Limb (tissue), 2 donors: ENCODE data around the gene LRCH1.

ENCODE experiments used
- DNase-seq, 2 donors: peaks; one replicate each; pipeline ENCODE4 v3.0.0-alpha.2; 2016; ENCODE audit errors: extremely low spot score in 2 of 2

The LRCH1 gene

GRCh38 chr13:46612267-46612666 is 59.3 kb downstream of the LRCH1 start:
- DNase-seq, result no peak

GRCh38 chr13:46613409-46614049 is 60.6 kb downstream of the LRCH1 start:
- DNase-seq, result no peak

GRCh38 chr13:46614582-46614981 is 61.6 kb downstream of the LRCH1 start:
- no peak for DNase-seq

GRCh38 chr13:46615888-46616531 is 63.0 kb downstream of the LRCH1 start:
- DNase-seq, result no peak

- DNase-seq, result no peak
These were observed 64.3 kb downstream of the LRCH1 start for GRCh38 chr13:46617229-46617721.

- no peak for DNase-seq
These were observed 64.9 kb downstream of the LRCH1 start for GRCh38 chr13:46617885-46618284.

- no peak for DNase-seq
These were observed 65.8 kb downstream of the LRCH1 start for GRCh38 chr13:46618694-46619254.

GRCh38 chr13:46620029-46620428 is 67.1 kb downstream of the LRCH1 start:
- no peak for DNase-seq

- DNase-seq, result no peak
These were observed 67.5 kb downstream of the LRCH1 start for GRCh38 chr13:46620471-46620870.

- DNase-seq, result no peak
These were observed 68.2 kb downstream of the LRCH1 start for GRCh38 chr13:46621133-46621532.

GRCh38 chr13:46621792-46622629 is 69.0 kb downstream of the LRCH1 start:
- no peak for DNase-seq

- peak in 1 of 2 donors; percentile 60 for DNase-seq
These were observed 69.8 kb downstream of the LRCH1 start for GRCh38 chr13:46622630-46623256.

- no peak for DNase-seq
These were observed 71.4 kb downstream of the LRCH1 start for GRCh38 chr13:46624353-46624752.

- no peak for DNase-seq
These were observed 71.9 kb downstream of the LRCH1 start for GRCh38 chr13:46624821-46625220.

GRCh38 chr13:46627462-46627861 is 74.5 kb downstream of the LRCH1 start:
- no peak for DNase-seq

- DNase-seq, result no peak
These were observed 75.8 kb downstream of the LRCH1 start for GRCh38 chr13:46628622-46629365.

- no peak for DNase-seq
These were observed 76.9 kb downstream of the LRCH1 start for GRCh38 chr13:46629811-46630413.

- no peak for DNase-seq
These were observed 77.6 kb downstream of the LRCH1 start for GRCh38 chr13:46630431-46631178.

- no peak for DNase-seq
These were observed 78.2 kb downstream of the LRCH1 start for GRCh38 chr13:46631179-46631542.

- no peak for DNase-seq
These were observed 79.2 kb downstream of the LRCH1 start for GRCh38 chr13:46632176-46632575.
